ENCODE measurements around the gene HEATR5A.
A peak's percentile ranks its signal among the peaks of the same experiment; 100 is the strongest.
"Not testable (repeated sequence)": the region's sequence is repeated elsewhere in the genome, so short reads cannot be mapped to it uniquely, and the experiment has no call there.

The HEATR5A gene

DNA sequence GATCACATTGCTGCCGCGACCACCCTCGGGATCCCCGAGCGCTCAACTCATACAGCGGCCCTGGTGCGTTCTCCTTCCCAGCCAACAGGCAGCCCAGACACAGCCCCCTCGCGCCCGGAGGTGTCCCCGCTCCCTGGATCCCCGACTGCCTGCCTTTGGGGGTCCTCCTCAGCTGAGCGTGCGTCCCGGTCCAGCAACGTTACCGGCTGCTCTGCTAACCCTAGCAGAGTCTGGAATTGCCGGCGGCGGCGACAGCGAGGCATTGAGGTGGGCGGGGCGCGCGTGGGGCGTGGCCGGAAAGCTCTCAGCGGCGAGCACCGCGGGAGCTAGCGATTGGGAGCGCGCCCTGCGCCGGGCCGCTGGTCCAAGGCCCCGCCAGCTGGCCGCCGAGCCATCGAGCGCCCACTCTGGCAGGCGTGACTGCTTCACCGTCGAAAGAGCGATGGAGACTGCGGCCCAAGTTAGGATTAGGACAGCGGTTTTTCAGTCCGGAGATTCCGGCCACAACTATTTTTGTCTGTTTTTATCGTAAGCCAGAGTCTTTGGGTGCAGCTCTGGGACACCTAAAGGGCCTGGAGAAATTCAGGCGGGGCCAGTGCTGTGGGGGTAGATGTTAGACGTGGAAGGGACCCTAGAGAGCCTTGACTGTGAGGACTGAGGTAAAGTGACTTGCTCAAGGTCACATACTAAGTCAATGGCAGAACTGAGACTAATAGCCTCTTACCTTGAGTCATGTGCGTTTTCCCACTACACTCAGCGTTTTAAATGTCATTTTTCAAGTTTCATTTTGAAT is at the start of gene HEATR5A:
HEATR5A (minus strand) TSS at position 232 of the 793 bp plus-strand sequence. CDS start 17,575 bp downstream, outside the sequence.
- peak; percentile 64 for DNase-seq (ENCODE audit: low read depth, low spot score)
- H3K27ac ChIP-seq: peak within 1 kb of the TSS; percentile 60

DNA sequence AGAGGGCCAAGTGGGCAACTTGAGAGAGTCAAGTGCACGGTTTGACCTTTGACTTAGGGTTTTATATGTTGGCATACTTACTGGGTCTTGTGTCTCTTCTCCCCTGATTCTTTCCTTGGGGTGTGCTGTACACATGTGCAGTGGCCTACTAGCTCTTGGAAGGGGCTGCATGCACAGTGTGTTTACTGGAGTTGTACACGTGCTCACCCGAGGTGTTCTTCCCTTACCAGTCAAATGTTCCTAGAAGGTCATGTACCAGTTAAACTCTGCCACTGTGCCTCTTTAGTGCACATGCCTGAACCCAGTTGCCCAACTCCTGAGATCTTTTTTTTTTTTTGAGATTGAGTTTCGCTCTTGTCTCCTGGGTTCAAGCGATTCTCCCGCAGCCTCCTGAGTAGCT is 46.2 kb upstream of the HEATR5A start:
- no peak overlapping the region for H3K27ac ChIP-seq
- DNase-seq (ENCODE audit: low read depth, low spot score): no peak

DNA sequence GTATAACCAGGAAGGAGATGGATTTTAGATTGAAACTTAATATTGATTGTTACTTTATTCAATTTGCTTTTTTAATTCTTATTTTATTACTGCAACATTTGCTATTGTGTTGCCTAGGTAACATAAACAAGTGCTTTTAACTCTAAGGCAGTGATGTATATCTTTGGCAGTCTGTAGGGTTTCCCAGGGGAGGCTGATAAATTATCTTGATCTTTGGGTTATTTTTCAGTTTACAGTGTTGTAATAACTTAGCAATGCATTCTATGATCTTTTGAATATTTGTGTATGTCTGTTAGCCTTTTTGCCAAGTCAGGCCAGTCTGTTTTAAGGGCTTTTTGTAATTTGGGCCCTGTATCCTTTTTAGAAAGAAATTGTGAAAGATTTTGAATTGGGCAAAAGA is 44.8 kb upstream of the HEATR5A start:
- no peak for DNase-seq (ENCODE audit: low read depth, low spot score)
- H3K27ac ChIP-seq: no peak overlapping the region

DNA sequence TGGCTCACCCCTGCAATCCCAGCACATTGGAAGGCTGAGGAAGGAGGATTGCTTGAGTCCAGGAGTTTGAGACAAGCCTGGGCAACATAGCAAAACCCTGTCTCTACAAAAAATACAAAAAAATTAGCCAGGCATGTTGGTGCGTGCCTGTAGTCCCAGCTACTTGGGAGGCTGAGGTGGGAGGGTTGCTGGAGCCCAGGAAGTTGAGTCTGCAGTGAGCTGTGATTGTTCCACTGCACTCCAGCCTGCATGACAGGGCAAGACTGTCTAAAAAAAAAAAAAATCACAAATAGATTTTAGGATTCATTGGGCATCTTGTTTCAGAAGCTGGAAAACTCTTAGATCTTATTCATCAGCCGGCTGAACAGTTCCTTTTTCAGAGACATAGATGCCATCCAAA is 42.1 kb upstream of the HEATR5A start:
- peak; percentile 55 for DNase-seq (ENCODE audit: low read depth, low spot score)
- H3K27ac ChIP-seq: peak overlapping the region; percentile 69

DNA sequence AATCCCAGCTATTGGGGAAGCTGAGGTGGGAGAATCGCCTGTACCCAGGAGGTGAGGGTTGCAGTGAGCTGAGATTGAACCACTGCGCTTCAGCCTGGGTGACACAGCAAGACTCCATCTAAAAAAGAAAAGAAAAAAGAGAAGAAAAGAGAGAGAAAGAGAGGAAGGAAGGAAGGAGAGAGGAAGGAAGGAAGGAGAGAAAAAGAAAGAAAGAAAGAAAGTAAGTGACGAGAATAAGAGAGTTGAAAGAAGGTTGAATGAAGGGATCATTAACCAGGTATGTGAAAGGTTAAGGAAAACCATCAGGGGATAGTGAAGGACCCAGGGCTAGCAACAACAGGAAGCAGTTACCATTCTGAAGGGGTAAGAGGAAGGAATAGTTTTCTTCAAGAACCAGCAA is 41.2 kb upstream of the HEATR5A start:
- DNase-seq (ENCODE audit: low read depth, low spot score): no peak
- H3K27ac ChIP-seq: peak overlapping the region; percentile 69

DNA sequence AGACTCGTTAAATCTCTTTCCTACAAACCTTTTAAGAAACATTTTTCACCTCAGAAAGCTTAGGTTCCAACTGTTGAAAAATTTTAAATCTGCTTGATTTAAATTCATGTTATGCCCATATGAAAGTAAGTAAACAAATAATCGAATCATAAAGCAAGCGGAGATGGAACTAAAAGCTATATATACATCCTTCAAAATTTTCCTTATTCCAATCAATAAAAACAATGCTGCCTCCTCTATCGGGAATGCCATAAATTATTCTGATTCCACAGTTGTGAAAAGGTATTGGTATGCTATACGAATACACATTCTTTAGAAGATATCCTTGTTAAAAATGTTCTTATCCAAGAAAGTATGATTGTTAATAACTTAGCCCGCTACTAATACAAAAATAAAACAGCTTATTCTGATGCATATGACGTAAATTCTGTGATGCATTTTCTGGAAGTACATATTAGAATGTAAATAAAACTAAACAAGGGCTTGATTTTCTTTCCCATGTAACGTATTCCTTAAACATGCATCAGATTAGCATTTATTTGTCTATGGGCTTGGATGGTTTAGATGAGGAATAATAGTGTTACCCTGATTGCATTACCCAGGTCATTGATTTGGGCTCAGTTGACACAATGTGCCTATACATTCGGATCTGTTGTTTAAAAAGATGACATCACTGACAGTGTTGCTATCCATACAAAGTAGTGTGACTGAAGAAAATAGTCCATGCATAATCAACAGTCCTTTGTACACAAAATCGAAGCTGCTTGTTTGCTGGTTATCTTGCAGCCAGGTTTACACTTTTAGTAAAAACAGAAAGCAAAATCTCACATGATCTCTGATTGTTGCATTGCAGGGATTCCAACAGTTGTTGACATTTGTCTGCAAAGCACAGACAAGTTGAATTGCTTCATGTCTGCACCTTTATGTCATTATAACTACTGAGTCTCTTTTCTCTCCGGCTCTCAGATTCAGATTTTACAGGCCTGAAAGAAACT is 37.6 kb upstream of the HEATR5A start:
- H3K27ac ChIP-seq: peak overlapping the region; percentile 53

DNA sequence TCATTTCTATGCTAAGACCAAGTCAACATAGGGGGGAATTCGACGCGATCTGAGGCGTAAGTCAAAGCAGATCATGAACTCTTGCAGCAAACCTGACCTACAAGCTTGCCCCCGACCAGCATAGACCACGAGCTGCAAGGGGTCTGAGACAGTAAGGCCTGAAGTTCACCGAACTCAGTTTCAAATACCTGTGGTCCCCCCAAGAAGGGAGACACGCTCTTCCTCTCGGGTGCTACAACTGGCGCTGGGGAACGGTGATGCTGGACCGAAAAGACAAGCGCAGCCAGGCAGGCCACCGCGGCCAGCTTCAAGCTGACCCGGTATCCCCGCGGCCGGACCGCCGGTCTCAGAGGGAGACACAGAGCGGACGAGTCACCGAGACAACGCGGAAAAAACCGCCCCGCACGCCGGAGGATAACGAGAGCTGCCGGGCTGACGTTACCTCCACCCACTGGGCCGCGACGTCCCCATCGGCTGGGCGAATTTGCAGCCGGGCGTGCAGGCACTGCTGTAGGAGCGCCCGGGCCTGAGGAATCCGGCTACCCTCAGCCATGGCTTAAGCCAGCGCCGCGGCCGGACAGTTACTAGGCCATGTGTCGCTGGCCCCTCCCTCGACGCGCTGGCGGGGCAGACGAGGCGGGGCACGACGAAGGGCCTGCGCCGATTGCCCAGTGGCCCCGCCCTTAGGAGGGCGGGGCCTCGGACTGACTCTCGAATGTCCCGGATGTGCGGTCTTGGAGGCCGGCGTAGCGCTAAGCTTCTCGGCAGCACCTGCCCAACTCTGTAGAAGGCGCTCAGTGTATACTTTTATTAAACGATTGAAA is 36.7 kb upstream of the HEATR5A start, which contains the start of gene DTD2:
DTD2 (minus strand) TSS at position 666 of the 824 bp plus-strand sequence; CDS start at position 553, 113 bp downstream.
- peak; percentile 58 for DNase-seq (ENCODE audit: low read depth, low spot score)
- peak within 1 kb of the TSS; percentile 53 for H3K27ac ChIP-seq

More for the DNA sequence above, 37.6 kb upstream of the HEATR5A start:
- DNase-seq (ENCODE audit: low read depth, low spot score): no peak

DNA sequence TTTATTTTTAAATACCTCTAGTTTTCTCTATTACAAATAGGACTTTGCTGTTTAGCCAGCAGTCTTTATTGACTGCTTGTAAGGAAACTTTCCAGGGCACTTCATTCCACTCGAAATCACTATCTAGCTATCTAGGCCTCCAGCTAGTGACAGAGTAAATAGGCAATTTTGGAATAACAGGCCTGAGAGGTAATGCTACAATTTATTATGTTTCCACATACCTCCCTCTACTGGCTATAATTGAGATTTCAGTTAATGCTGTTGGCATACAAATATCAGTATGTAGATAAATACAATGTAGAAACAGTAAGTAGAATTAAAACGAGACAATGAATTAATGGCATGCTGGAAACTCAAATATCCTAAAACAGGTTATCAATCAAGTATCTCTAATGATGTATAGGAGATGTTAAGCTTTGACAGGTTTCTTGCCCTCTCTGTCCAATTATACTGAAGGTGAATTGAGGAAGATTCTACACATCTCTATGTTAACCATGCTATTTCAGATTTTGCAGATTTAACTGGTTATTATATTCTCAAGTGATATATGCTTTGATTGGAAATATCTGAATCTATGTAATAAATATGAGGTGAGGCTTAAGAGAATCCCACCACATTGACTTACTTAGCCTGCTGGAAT is 29.7 kb upstream of the HEATR5A start:
- DNase-seq (ENCODE audit: low read depth, low spot score): no peak
- no peak overlapping the region for H3K27ac ChIP-seq

DNA sequence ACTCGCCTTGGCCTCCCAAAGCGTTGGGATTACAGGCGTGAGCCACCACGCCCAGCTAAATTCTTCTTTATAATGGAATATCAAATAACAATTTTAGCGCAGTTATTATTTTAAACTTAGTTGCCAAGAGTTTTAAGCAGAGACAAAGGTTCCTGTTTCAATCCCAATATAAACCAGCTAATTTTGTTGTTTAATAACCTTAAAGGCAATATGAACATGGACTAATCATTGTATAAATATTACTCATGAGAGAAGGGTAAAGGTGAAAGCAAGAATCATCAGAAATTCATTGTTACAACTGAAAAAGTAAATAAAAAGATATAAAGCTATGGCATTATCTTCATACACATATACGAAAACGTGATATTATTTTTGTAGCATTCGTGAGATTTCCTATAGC is 28.8 kb upstream of the HEATR5A start:
- DNase-seq (ENCODE audit: low read depth, low spot score): no peak
- no peak overlapping the region for H3K27ac ChIP-seq

DNA sequence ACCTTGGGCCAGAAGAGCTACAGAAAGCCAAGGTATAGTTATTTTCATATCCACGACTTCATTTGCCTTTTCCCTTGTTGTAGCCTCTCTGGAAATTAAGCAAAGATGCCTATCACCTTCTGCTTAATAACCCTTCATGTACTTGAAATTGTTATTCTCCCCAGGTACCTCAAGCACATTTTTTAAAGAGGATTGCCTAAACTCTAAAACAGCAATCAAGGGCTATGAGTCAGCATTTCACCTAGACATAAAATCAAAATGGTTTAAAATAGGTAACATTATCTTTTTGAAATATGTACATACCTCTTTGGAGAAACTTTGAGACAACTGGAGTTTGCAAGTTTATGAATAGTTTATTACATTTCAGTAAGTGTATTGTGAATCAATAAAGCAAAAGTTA is 25.4 kb upstream of the HEATR5A start:
- DNase-seq (ENCODE audit: low read depth, low spot score): no peak
- H3K27ac ChIP-seq: no peak overlapping the region

DNA sequence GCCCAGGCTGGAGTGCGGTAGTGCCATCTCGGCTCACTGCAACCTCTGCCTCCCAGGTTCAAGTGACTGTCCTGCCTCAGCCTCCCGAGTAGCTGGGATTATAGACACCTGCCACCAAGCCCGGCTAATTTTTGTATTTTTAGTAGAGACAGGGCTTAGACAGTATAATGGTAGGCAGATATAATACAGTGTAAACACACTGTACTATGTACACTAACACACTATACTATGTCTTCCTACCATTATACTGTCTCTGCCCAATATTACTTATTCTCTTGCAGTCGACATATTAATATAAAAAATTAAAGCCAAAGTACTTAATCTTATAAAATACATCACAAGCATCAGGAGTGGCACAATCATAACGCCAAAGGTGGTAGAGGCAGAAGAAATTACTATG is 21.9 kb upstream of the HEATR5A start:
- H3K27ac ChIP-seq: peak overlapping the region; percentile 44

DNA sequence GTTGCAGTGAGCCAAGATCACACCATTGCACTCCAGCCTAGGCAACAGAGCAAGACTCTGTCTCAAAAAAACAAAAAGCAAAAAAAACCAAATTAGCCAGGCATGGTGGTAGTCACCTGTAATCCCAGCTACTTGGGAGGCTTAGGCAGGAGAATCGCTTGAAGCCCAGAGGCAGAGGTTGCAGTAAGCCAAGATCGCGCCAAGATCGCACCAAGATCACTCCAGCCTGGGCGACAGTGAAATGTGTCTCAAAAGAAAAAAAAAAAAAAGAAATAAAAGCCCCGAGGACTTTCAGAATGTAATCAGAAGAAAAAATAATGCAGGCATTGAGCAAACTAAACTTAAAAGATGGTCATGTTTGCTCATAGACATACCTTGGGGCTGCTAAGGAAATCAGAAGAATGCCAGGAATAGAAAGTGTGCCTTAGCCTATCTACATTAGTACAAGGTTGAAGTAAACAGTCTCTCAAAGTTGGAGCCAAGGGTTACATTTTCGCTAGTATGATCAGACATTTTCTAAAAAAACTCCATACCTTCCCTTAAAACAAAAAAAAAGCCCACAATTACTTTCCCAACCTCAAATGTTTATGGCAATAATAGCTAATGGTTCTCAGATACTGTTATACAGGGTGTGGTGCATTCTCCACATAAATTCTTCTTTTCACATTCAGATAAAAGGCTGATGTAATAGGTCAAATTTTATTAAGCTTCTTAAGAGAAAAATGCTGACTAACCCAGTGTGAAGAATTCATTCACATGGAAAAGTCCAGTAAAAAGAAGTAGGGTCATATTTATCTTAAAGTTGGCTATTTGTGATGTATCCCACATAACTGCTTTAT is 21.1 kb upstream of the HEATR5A start:
- peak overlapping the region; percentile 44 for H3K27ac ChIP-seq
- DNase-seq (ENCODE audit: low read depth, low spot score): no peak

More for the DNA sequence above, 21.9 kb upstream of the HEATR5A start:
- DNase-seq (ENCODE audit: low read depth, low spot score): no peak

DNA sequence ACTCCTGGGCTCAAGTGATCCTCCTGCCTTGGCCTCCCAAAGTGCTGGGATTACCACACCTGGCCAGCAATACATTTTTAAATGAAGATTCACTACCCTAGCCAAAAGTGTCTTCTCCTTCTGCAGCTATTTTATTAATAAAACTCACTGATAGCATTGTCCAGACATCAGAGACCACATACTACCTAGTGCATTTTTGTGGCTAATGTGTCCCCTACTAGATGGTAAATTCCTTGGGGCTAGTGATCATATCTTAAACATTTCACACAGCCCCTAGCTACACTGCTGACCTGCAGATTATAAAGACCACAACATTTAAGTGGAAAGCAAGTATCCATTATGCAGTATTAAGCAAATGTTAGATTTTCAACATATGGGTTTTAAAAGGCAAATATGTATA is 19.9 kb upstream of the HEATR5A start:
- DNase-seq (ENCODE audit: low read depth, low spot score): no peak
- no peak overlapping the region for H3K27ac ChIP-seq

DNA sequence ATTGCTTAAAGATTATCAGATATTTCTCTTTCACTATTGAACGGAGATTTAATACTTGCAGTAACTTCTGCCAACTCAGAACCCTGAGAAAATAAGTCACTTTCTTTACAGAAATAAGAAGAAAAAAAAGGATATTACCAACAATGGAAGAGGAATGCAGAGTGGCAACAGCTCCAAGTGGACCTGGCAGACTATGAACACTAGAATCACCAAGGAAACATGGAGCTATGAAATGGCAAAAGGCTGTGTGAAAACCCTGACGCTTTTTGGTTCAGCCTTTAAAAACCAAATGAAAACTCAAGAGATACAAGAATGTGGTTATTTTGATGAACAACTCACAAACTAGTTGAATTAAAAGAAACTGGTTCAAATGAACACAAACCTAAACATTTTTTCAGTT is 19.2 kb upstream of the HEATR5A start:
- no peak overlapping the region for H3K27ac ChIP-seq
- DNase-seq (ENCODE audit: low read depth, low spot score): no peak

DNA sequence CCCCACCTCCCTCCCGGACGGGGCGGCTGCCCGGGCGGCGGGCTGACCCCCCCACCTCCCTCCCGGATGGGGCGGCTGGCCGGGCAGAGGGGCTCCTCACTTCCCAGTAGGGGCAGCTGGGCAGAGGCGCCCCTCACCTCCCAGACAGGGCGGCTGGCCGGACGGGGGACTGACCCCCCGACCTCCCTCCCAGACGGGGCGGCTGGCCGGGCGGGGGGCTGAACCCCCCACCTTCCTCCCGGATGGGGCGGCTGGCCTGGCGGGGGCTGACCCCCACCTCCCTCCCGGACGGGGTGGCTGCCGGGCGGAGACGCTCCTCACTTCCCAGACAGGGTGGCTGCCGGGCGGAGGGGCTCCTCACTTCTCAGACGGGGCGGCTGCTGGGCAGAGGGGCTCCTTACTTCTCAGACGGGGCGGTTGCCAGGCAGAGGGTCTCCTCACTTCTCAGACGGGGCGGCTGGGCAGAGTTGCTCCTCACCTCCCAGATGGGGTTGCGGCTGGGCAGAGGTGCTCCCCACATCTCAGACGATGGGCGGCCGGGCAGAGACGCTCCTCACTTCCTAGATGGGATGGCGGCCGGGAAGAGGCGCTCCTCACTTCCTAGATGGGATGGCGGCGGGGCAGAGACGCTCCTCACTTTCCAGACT is 16.8 kb upstream of the HEATR5A start:
- not testable (repeated sequence) for H3K27ac ChIP-seq; DNase-seq (ENCODE audit: low read depth, low spot score)

DNA sequence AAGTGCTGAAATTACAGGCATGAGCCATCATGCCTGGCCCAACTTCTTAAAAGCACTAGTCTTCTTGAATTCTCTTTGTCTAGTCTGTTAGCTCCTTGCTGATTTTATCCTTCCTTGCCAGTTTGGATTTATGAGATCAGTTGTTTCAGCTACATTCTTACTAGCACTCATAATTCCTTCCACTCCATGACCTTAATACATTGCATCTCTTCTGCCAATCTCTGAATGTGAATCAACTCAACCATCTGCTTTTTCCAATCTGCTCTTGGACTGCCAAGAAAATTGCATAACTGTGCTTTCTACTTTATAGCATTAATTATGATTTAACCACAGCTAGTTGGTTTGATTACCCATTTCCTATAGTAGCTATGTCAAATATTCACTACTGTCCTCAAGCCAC is 14.9 kb upstream of the HEATR5A start:
- no peak for DNase-seq (ENCODE audit: low read depth, low spot score)
- H3K27ac ChIP-seq: no peak overlapping the region

DNA sequence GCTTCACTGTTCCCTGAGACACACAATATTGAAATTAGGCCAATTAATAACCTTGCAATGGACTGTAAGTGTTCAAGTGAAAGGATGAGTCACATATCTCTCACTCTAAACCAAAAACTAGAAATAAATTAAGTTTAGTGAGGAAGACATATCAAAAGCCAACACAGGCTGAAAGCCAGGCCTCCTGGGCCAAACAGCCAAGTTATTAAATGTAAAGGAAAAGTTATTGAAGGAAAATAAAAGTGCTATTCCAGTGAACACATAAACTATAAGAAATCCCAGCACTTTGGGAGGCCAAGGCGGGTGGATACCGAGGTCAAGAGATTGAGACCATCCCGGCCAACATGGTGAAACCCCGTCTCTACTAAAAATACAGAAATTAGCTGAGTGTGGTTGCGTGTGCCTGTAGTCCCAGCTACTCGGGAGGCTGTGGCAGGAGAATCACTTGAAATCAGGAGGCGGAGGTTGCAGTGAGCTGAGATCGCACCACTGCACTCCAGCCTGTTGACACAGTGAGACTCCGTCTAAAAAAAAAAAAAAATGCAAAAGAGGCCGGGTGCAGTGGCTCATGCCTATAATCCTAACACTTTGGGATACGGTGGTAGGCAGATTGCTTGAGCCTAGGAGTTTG is 10.4 kb upstream of the HEATR5A start:
- DNase-seq (ENCODE audit: low read depth, low spot score): no peak
- no peak overlapping the region for H3K27ac ChIP-seq

DNA sequence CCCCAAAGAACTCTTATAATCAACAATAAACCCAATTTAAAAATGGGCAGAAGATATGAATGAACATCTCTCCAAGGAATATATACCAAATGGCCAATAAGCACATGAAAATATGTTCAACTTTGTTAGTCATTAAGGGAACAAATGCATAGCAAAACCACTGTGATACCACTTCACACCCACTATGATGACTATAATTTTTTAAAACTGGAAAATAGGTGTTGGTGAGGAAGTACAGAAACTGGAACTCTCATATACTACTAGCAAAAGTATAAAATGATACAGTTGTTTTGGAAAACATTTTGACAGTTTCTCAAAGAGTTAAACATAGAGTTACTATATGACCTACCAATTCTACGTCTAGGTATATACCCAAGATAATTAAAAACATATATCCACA is 9.4 kb upstream of the HEATR5A start:
- no peak for DNase-seq (ENCODE audit: low read depth, low spot score)
- no peak overlapping the region for H3K27ac ChIP-seq

Data from epithelial cell of prostate (primary cell).